ENCODE results near the gene DYNLT1.

GRCh38 chr6:158680481-158680880 is 35.9 kb upstream of the DYNLT1 start:
- TF ChIP-seq CTCF (IDR thresholded peaks at IDR 0.05) (no peak), POLR2A (IDR thresholded peaks at IDR 0.05) (no peak)
